UCSD-AML1 (cell line): ENCODE measurements around the gene GALNT18.
"Not testable (repeated sequence)": the region's sequence is repeated elsewhere in the genome, so short reads cannot be mapped to it uniquely, and the experiment has no call there.

Source experiments
- DNase-seq: peaks from one replicate; lab custom pipeline; 2025; ENCODE audit not compliant: unreplicated experiment; lab: John Stamatoyannopoulos, UW

The GALNT18 gene

GRCh38 chr11:11366793-11367192 is 255.0 kb downstream of the GALNT18 start:
- no peak for DNase-seq

- no peak for DNase-seq
Measured at GRCh38 chr11:11363674-11364073, 258.1 kb downstream of the GALNT18 start.

- no peak for DNase-seq
Measured at GRCh38 chr11:11359611-11360010, 262.2 kb downstream of the GALNT18 start.

GRCh38 chr11:11356842-11357241 is 265.0 kb downstream of the GALNT18 start:
- no peak for DNase-seq

- not testable (repeated sequence) for DNase-seq
Measured at GRCh38 chr11:11352878-11353277, 268.9 kb downstream of the GALNT18 start, which contains the start of gene CSNK2A3. Gene CSNK2A3 (minus strand): TSS chr11:11353250. CDS start chr11:11353119, 131 bp downstream.

GRCh38 chr11:11351851-11352250 is 270.0 kb downstream of the GALNT18 start:
- not testable (repeated sequence) for DNase-seq

GRCh38 chr11:11351042-11351586 is 270.7 kb downstream of the GALNT18 start:
- no peak for DNase-seq

GRCh38 chr11:11349870-11350337 is 271.9 kb downstream of the GALNT18 start:
- DNase-seq: no peak

- DNase-seq: no peak
Measured at GRCh38 chr11:11349106-11349825, 272.5 kb downstream of the GALNT18 start.

GRCh38 chr11:11348303-11348702 is 273.5 kb downstream of the GALNT18 start:
- DNase-seq: no peak

- DNase-seq: no peak
Measured at GRCh38 chr11:11347592-11347991, 274.2 kb downstream of the GALNT18 start.

GRCh38 chr11:11346303-11346702 is 275.5 kb downstream of the GALNT18 start:
- DNase-seq: no peak

GRCh38 chr11:11345099-11345498 is 276.7 kb downstream of the GALNT18 start:
- no peak for DNase-seq

GRCh38 chr11:11344045-11344444 is 277.8 kb downstream of the GALNT18 start:
- no peak for DNase-seq

GRCh38 chr11:11338304-11338703 is 283.5 kb downstream of the GALNT18 start:
- no peak for DNase-seq

GRCh38 chr11:11336664-11337063 is 285.1 kb downstream of the GALNT18 start:
- no peak for DNase-seq

- no peak for DNase-seq
Measured at GRCh38 chr11:11335043-11335442, 286.8 kb downstream of the GALNT18 start.

GRCh38 chr11:11334607-11335006 is 287.2 kb downstream of the GALNT18 start:
- no peak for DNase-seq

- DNase-seq: no peak
Measured at GRCh38 chr11:11332141-11332710, 289.6 kb downstream of the GALNT18 start.

GRCh38 chr11:11329062-11329806 is 292.6 kb downstream of the GALNT18 start:
- no peak for DNase-seq

GRCh38 chr11:11324090-11324489 is 297.7 kb downstream of the GALNT18 start:
- no peak for DNase-seq

GRCh38 chr11:11322101-11322500 is 299.7 kb downstream of the GALNT18 start:
- no peak for DNase-seq
